GM23248 (cell line): ENCODE measurements around the gene PLCD3.

Experiments used
- EZH2 ChIP-seq: fragments of 200-600 bp; sonication (generic); IDR thresholded peaks from 2 replicates; pipeline ENCODE4 v1.6.1; 2018; ENCODE audit warnings: antibody characterized with exemption, mild to moderate bottlenecking; ENCODE audit not compliant: insufficient read depth, poor library complexity, severe bottlenecking
- EZH2phosphoT487 ChIP-seq: fragments of 200-600 bp; sonication (generic); IDR thresholded peaks from 2 replicates; pipeline ENCODE4 v1.6.1; 2018; ENCODE audit warnings: antibody characterized with exemption, moderate library complexity, mild to moderate bottlenecking, low read depth; ENCODE audit not compliant: insufficient read depth

DNA sequence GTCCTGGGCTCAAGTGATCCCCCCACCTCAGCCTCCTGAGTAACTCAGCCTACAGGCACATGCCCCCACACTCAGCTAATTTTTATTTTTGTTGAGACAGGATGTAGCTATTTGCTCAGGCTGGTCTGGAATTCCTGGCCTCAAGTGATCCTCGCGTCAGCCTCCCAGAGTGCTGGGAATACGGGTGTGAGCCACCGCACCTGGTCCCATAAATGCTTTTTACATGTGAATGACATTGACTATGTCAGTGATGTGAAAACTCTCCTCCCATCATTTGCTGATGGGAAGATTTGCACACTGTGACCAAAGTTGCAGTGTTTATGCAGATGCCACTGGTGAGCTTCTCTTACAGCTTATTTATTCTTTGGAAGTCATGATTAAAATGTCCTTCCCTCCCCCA lies 15.0 kb downstream of the PLCD3 start:
- TF ChIP-seq EZH2 (no peak), EZH2phosphoT487 (no peak)
